ENCODE data around the gene GABRG3. TPM values are rescaled to one million over a fixed set of nuclear protein-coding genes. Genes with fewer than 3 reads are reported as not detected.

Gene GABRG3
- total and polyA plus RNA-seq, 2 donors from 2014 or later: not detected

DNA sequence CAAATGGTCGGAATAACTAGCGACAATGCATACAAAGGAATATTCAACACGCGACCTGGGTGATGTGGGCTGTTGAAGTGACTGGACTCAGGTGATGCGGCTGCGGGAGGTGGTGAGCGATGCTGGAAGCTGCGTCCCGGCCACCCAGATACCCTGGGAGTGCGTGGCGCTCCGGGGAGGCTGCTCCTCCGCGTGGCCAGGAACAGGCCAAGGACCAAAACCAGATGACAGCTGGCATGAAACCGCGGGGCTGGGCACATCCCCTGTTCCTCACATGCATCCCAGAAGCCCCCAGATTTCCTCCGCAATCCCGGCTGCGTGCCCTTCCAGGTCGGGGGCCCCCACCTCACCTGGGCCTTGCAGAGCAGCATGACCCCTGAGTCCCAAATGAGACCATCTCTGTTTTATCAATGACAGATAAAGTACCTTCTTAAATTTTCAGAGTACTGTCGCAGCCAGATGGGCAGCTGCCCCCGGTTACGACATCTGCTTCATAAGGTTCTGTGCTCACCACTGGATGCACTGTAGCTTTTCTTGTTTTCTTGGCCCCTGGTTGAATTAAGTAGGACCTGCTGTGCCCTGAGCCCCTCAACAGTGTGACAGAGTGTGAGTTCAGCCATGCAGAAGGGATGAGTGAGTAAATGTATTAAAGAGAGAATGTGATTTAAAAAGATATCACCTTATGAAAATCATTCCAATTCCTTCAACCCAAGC lies 278.2 kb downstream of the GABRG3 start:
- Histone ChIP-seq H3K4me1 (ENCODE audit: control insufficient read depth in 2 of 3, insufficient read depth in 2 of 3, low read depth in 1 of 3, low read length in 3 of 3) (no peaks in the 10 kb centered on the region), H3K9me3 (ENCODE audit: control insufficient read depth in 2 of 3, insufficient read depth in 1 of 3, low read length in 3 of 3) (no peaks in the 10 kb centered on the region), H3K9ac (ENCODE audit: low read length in 3 of 3) (no peak overlapping the region), H3K4me3 (ENCODE audit: low read length in 3 of 3) (no peak overlapping the region), H3K27me3 (ENCODE audit: control insufficient read depth, insufficient read depth, low read length) (no peaks in the 10 kb centered on the region), H3K27ac (ENCODE audit: low read depth in 2 of 2, low read length in 2 of 2) (no peak overlapping the region), H3K36me3 (ENCODE audit: control insufficient read depth in 2 of 3, insufficient read depth in 3 of 3, low read length in 3 of 3) (no peaks in the 10 kb centered on the region)
- FAIRE-seq (no peak), DNase-seq (no peak)
- intact Hi-C loops (cut with DNase I): no loop called here
- TF ChIP-seq CTCF (IDR thresholded peaks at IDR 0.05; ENCODE audit: borderline replicate concordance, extremely low read depth, insufficient read depth): no peak

DNA sequence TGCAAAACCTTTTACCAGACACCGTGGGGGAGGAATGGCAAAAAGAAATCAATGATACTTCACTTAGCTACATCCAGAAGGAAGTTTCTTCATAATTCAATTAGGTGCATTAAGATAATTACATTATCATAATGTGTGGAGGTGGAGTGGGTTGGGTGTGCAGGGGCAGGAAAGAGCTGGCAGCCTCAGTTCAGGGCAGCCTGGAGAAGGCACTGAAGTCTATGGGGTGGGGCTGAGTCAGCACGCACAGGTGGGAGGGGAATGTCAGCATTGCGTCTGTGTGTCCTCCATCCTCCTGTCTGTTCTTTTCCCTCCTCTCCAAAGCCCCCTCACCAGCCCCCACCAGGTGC lies 278.8 kb downstream of the GABRG3 start:
- no peak overlapping the region for H3K27ac ChIP-seq (ENCODE audit: low read depth in 2 of 2, low read length in 2 of 2)
- no peaks in the 10 kb centered on the region for H3K4me1 ChIP-seq (ENCODE audit: control insufficient read depth in 2 of 3, insufficient read depth in 2 of 3, low read depth in 1 of 3, low read length in 3 of 3)
- no peaks in the 10 kb centered on the region for H3K9me3 ChIP-seq (ENCODE audit: control insufficient read depth in 2 of 3, insufficient read depth in 1 of 3, low read length in 3 of 3)
- no peak overlapping the region for H3K9ac ChIP-seq (ENCODE audit: low read length in 3 of 3)
- no peak for TF ChIP-seq CTCF (IDR thresholded peaks at IDR 0.05; ENCODE audit: borderline replicate concordance, extremely low read depth, insufficient read depth)
- H3K4me3 ChIP-seq (ENCODE audit: low read length in 3 of 3): no peak overlapping the region
- no peaks in the 10 kb centered on the region for H3K27me3 ChIP-seq (ENCODE audit: control insufficient read depth, insufficient read depth, low read length)
- intact Hi-C loops (cut with DNase I): no loop called here
- H3K36me3 ChIP-seq (ENCODE audit: control insufficient read depth in 2 of 3, insufficient read depth in 3 of 3, low read length in 3 of 3): no peaks in the 10 kb centered on the region
- FAIRE-seq: no peak
- no peak for DNase-seq

DNA sequence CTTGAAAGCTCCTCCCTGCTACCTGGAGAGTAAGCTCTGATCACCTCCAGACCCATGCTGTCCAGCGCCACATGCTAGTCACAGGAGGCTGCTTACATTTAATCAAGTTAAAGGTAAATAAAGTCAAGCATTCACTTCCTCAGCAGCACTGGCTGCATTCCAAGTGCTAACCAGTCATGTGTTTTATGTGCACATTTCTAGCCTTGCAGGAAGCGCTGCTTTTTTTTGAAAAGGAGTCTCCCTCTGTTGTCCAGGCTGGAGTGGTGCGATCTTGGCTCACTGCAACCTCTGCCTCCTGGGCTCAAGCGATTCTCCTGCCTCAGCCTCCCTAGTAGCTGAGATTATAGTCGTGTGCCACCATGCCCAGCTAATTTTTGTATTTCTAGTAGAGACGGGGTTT lies 279.2 kb downstream of the GABRG3 start:
- no peaks in the 10 kb centered on the region for H3K36me3 ChIP-seq (ENCODE audit: control insufficient read depth in 2 of 3, insufficient read depth in 3 of 3, low read length in 3 of 3)
- DNase-seq: peak in 1 of 5 donors; percentile 60
- no peak for TF ChIP-seq CTCF (IDR thresholded peaks at IDR 0.05; ENCODE audit: borderline replicate concordance, extremely low read depth, insufficient read depth)
- FAIRE-seq: no peak
- intact Hi-C loops (cut with DNase I): no loop called here
- H3K27me3 ChIP-seq (ENCODE audit: control insufficient read depth, insufficient read depth, low read length): no peaks in the 10 kb centered on the region
- no peaks in the 10 kb centered on the region for H3K9me3 ChIP-seq (ENCODE audit: control insufficient read depth in 2 of 3, insufficient read depth in 1 of 3, low read length in 3 of 3)
- no peak overlapping the region for H3K9ac ChIP-seq (ENCODE audit: low read length in 3 of 3)
- H3K27ac ChIP-seq (ENCODE audit: low read depth in 2 of 2, low read length in 2 of 2): no peak overlapping the region
- no peak overlapping the region for H3K4me3 ChIP-seq (ENCODE audit: low read length in 3 of 3)
- H3K4me1 ChIP-seq (ENCODE audit: control insufficient read depth in 2 of 3, insufficient read depth in 2 of 3, low read depth in 1 of 3, low read length in 3 of 3): no peaks in the 10 kb centered on the region

DNA sequence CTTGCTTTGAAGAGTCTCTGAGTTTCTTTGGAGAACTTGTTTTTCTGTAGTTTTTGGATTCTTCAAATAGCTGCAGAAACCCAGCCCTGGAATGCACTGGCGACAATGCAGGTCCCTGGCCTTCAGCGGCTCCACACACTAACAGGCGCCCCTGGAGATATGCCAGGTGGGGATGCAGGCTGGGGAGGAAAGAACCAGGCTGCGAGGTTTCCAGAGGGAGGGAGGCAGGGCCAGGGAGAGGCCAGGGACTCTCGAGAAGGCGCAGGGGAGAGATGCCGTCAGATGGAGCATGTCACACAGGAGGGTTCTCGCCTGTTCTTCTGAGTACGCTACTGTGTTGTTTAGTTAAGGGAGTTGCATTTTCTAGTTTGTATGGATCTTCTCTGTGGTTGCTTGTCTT lies 283.1 kb downstream of the GABRG3 start:
- FAIRE-seq (no peak), DNase-seq (peak in 2 of 5 donors; percentile 28 to 53)
- intact Hi-C loops (cut with DNase I): no loop called here
- Histone ChIP-seq H3K27ac (ENCODE audit: low read depth in 2 of 2, low read length in 2 of 2) (no peak overlapping the region), H3K36me3 (ENCODE audit: control insufficient read depth in 2 of 3, insufficient read depth in 3 of 3, low read length in 3 of 3) (no peaks in the 10 kb centered on the region), H3K9me3 (ENCODE audit: control insufficient read depth in 2 of 3, insufficient read depth in 1 of 3, low read length in 3 of 3) (no peaks in the 10 kb centered on the region), H3K4me1 (ENCODE audit: control insufficient read depth in 2 of 3, insufficient read depth in 2 of 3, low read depth in 1 of 3, low read length in 3 of 3) (no peaks in the 10 kb centered on the region), H3K27me3 (ENCODE audit: control insufficient read depth, insufficient read depth, low read length) (no peaks in the 10 kb centered on the region), H3K9ac (ENCODE audit: low read length in 3 of 3) (no peak overlapping the region), H3K4me3 (ENCODE audit: low read length in 3 of 3) (no peak overlapping the region)
- no peak for TF ChIP-seq CTCF (IDR thresholded peaks at IDR 0.05; ENCODE audit: borderline replicate concordance, extremely low read depth, insufficient read depth)
